Muscle of arm (tissue), 12 donors: ENCODE data around the gene FCMR. TPM values are rescaled to one million over a fixed set of nuclear protein-coding genes. Genes with fewer than 3 reads are reported as not detected.
"Not testable (repeated sequence)": the region's sequence is repeated elsewhere in the genome, so short reads cannot be mapped to it uniquely, and the experiment has no call there.

Source experiments
- DNase-seq: peaks from one replicate; pipeline ENCODE4 v3.0.0-alpha.2; 2013
- polyA plus RNA-seq, 12 donors: library from polyadenylated mRNA; unstranded; fragments of 120-200 nt; gene quantifications; one replicate each; pipeline ENCODE4 v1.2.1, GENCODE V29; 2013; ENCODE audit not compliant: insufficient read length in 12 of 12

FCMR gene
- polyA plus RNA-seq, 12 donors: 0.62 to 12.5 (median 1.1) TPM; not detected in 2

DNA sequence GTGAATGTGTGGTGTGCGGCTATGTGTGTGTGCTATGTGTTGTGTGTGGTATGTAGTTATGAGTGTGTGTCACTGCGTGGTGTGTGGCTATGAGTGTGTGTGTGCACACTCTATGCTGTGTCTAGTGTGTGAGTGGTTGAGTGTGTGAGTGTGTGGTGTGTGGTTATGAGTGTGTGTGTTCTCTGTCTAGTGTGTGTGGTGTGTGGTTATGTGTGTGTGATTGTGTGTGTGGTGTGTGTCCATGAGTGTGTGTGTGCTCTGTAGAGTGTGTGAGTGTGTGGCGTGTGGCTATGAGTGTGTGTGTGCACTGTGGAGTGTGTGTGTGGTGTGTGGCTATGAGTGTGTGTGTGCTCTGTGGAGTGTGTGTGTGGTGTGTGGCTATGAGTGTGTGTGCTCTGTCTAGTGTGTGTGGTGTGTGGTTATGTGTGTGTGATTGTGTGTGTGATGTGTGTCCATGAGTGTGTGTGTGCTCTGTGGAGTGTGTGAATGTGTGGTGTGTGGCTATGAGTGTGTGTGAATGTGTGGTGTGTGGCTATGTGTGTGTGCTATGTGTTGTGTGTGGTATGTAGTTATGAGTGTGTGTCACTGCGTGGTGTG is 2.3 kb upstream of the FCMR start:
- not testable (repeated sequence) for DNase-seq

GRCh38 chr1:206923009-206923960 is 1.5 kb upstream of the FCMR start:
- no peak for DNase-seq

DNA sequence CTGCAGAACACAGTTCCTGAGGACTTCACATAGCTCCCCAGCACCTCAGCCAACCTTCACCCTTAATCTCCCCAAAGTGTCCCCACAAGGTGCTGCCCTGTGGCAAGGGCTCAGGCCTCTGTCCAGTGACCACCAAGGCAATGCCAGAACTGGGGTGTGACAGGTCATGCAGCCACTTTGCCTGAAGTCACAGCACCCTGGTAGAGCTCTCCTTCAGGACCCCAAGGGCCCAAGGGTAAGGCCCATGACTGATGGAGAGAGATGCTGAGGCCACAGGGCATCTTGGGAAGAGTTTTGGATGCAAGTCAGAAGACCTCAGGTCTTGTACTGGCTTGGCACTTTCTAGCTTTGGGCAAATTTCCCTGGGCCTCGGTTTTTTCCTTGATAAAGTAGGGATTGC is 783 bp upstream of the FCMR start:
- DNase-seq: no peak

- DNase-seq: no peak
These were observed 3.7 kb downstream of the FCMR start for GRCh38 chr1:206918076-206918475.

DNA sequence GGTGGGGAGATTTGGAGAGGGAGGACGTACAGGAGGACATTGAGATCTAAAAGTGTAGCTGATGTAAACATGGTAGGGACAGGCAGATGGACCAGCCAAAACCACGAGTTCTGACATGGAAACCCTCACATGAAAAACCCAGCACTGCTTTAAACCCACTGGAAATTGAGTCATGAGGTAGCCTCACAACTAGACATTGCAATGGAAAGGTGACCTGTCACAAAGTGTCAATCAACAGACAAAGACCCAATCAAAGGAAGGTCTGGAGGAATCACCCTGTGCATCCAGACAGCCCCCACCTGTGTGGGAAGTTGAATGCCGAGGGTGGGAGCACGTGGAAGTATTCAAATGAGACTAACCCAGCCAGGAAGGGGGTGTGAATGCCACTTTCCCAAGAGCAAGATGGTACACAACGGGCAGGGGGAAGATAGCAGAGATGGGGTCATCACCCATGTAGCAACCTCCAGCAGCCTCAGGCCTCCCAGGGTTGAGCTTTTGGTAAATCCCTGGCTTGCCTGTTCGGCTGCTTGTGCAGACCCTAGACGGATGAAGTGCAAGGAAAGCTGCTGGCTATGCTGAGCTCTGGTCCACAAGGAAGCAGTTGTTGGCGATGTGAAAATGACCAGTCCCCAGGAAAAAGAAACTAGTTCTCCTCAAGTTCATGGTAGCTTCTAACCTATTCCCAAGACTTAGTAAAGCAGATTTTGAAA is 5.6 kb downstream of the FCMR start:
- no peak for DNase-seq

GRCh38 chr1:206915030-206915735 is 6.6 kb downstream of the FCMR start:
- no peak for DNase-seq

GRCh38 chr1:206913766-206914537 is 7.8 kb downstream of the FCMR start:
- DNase-seq: no peak

DNA sequence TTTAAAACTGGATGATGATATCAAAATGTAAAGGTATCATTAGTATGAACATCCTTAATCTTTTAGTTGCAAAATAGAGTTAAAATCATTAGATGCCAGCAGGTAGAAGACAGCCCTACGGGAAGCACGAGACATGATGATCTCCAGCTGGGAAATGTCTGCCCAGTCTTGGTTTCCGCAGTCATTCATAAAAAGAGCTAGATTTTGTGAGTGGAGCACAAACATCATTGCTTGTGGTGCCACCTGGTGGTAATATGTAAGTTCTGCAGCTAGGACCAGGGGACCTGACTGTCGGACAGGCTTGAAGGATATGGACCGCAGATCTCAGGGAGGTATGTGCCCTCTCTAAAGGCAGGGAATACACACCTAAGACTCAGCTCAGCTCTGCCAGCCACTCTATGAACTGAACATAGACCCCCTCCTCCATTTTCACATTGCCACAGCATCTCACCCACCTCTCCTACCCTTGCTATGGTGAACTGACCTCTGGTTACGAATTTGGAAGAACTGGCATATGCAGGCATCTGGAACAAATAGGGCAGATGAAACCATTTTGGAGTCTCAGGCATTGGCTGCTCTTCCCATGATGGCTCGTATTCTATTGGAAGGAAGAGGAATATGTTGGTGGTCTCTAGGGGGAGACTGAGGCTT is 9.2 kb downstream of the FCMR start:
- DNase-seq: peak; percentile 84

GRCh38 chr1:206911064-206911663 is 10.6 kb downstream of the FCMR start:
- DNase-seq: peak; percentile 71

- DNase-seq: no peak
These were observed 11.8 kb downstream of the FCMR start for GRCh38 chr1:206909883-206910318.

- DNase-seq: no peak
These were observed 12.4 kb downstream of the FCMR start for GRCh38 chr1:206909161-206909882.

DNA sequence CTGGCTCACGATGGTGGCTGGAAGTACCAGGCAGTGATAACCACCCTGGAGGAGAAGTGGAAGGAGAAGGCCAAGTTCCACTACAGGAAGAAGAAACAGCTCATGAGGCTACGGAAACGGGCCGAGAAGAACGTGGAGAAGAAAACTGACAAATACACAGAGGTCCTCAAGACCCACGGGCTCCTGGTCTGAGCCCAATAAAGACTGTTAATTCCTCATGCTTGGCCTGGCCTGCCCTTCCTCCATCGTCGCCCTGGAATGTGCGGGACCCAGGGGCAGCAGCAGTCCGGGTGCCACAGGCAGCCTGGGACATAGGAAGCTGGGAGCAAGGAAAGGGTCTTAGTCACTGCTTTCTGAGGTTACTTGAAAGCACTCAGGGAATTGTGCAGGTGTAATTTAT is 13.7 kb downstream of the FCMR start:
- no peak for DNase-seq

GRCh38 chr1:206907304-206907991 is 14.3 kb downstream of the FCMR start:
- no peak for DNase-seq

GRCh38 chr1:206905295-206906164 is 16.2 kb downstream of the FCMR start:
- DNase-seq: no peak

GRCh38 chr1:206904423-206905142 is 17.2 kb downstream of the FCMR start:
- DNase-seq: no peak

DNA sequence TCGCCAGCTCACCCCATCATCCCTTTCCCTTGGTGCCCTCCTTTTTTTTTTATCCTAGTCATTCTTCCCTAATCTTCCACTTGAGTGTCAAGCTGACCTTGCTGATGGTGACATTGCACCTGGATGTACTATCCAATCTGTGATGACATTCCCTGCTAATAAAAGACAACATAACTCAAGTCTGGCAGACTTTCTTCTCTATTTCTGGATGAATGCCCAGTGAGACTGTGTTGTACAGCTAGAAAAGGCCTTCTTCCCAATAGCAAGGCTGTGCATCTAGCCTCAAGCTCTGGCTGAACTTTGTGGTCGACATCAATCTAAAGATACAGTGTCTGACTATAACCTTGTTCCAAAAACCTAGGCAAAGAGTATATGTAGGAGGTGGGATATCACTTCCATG is 18.1 kb downstream of the FCMR start:
- DNase-seq: no peak

DNA sequence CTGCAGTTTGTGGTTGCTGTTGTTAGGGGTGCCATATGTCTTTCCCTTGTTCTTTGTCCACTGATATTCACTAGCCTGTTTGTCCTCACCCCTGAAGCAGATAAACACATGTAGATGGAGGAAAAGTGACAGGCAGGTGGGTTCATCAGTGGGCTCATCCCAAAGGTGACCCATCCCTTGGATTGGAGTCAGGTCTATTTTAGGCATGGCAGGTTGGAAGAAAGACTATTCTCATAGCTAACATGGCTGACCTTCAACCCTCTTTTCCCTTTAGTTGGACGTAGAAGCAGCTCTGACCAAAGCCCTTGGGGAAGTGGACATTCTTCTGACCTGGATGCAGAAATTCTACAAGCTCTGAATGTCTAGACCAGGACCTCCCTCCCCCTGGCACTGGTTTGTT is 19.0 kb downstream of the FCMR start:
- DNase-seq: no peak
